K562 (cell line): Measurements from ENCODE around the gene TREM1. TPM values are rescaled to one million over a fixed set of nuclear protein-coding genes. Genes with fewer than 3 reads are reported as not detected.

Source experiments
- ATAC-seq: fragments of 200-7000 bp; cut with Tn5 transposase; 3 replicates; pipeline ENCODE4 v1.9.1; 2020; ENCODE audit warnings: moderate library complexity
- BruUV-seq: library from RNA; stranded (reverse); fragments of 400-500 nt; replicated peaks from 2 replicates; lab custom pipeline; 2021; lab: Mats Ljungman, UMichigan
- CTCF ChIA-PET: fragments of 300-600 bp; formaldehyde crosslinking; extraction: SDS; loops from one replicate; lab custom pipeline; 2021; ENCODE audit warnings: low intra/inter-chr PET ratio; lab: Yijun Ruan, JAX
- POLR2A ChIA-PET: fragments of 300-600, 350-650 bp; sonication (Branson Sonifier 250); formaldehyde crosslinking; extraction: SDS; loops from one replicate; lab custom pipeline; 2021; ENCODE audit warnings: antibody characterized with exemption, inconsistent platforms; lab: Yijun Ruan, JAX
- DNase-seq, 4 experiments: peaks; one replicate each; pipeline versions ENCODE4 v3.0.0 to v3.0.0-alpha.2; 2011 to 2018; ENCODE audit warnings: low spot score in 3 of 4, mixed read lengths in 3 of 4; ENCODE audit errors: extremely low read depth in 1 of 4
- FAIRE-seq: peaks from 2 replicates; lab custom pipeline; 2011; peaks lifted over from hg19 to GRCh38; lab: Jason Lieb, UNC
- H2AFZ ChIP-seq: 2 replicates; pipeline ENCODE4 v1.6.0; 2011; ENCODE audit warnings: low read depth, low read length, control low read depth, inconsistent platforms
- H3K27ac ChIP-seq: fragments of 200-600 bp; 3 replicates; pipeline ENCODE4 v1.8.0; 2011; ENCODE audit warnings: low read depth, mild to moderate bottlenecking, control low read depth, inconsistent platforms, low read length, moderate library complexity, mixed read lengths; ENCODE audit errors: extremely low read depth
- H3K27me3 ChIP-seq, 2 experiments: fragments of 300-600 bp in 1 of 2; 2 replicates in 1 of 2; 3 replicates in 1 of 2; pipeline versions ENCODE4 v1.6.0 to v1.8.0; 2011; ENCODE audit warnings: inconsistent platforms in 2 of 2, low read length in 2 of 2, mild to moderate bottlenecking in 1 of 2, mixed read lengths in 1 of 2, moderate library complexity in 1 of 2; ENCODE audit not compliant: control insufficient read depth in 2 of 2, insufficient read depth in 2 of 2
- H3K36me3 ChIP-seq: fragments of 300-600 bp; 3 replicates; pipeline ENCODE4 v1.8.0; 2011; ENCODE audit warnings: mild to moderate bottlenecking, low read length, inconsistent platforms; ENCODE audit not compliant: control insufficient read depth, insufficient read depth
- H3K4me1 ChIP-seq, 2 experiments: fragments of 200-600 bp in 1 of 2; replicated peaks in 1 of 2; 2 replicates in 1 of 2; 3 replicates in 1 of 2; pipeline versions ENCODE4 v1.5.1 to v1.8.0; 2011; ENCODE audit warnings: inconsistent platforms in 2 of 2, low read length in 2 of 2, mild to moderate bottlenecking in 1 of 2, mixed read lengths in 1 of 2, moderate library complexity in 1 of 2; ENCODE audit not compliant: control insufficient read depth in 2 of 2, insufficient read depth in 2 of 2
- H3K4me2 ChIP-seq: 2 replicates; pipeline ENCODE4 v1.6.1; 2011; ENCODE audit warnings: low read length, control low read depth, inconsistent platforms, mixed read lengths; ENCODE audit not compliant: insufficient read depth
- H3K4me3 ChIP-seq: fragments of 200-600 bp; sonication (generic), shearing (Covaris generic); 2 replicates; pipeline ENCODE4 v1.5.1; 2016; ENCODE audit warnings: control low read depth, inconsistent platforms
- H3K79me2 ChIP-seq: fragments of 200-600 bp; 3 replicates; pipeline ENCODE4 v1.8.0; 2011; ENCODE audit warnings: low read length, inconsistent platforms; ENCODE audit not compliant: control insufficient read depth, insufficient read depth
- H3K9ac ChIP-seq, 2 experiments: 2 replicates each; pipeline versions ENCODE4 v1.6.0 to v1.6.1; 2011; ENCODE audit warnings: low read depth in 2 of 2, low read length in 2 of 2, control low read depth in 1 of 2, inconsistent platforms in 1 of 2, mild to moderate bottlenecking in 1 of 2, mixed read lengths in 1 of 2; ENCODE audit not compliant: insufficient read depth in 1 of 2
- H3K9me1 ChIP-seq: one replicate; pipeline ENCODE4 v1.6.0; 2011; ENCODE audit warnings: inconsistent platforms, mild to moderate bottlenecking, low read length, moderate library complexity; ENCODE audit not compliant: control insufficient read depth, insufficient read depth
- H3K9me3 ChIP-seq: replicated peaks from 2 replicates; pipeline ENCODE4 v1.5.1; 2011; ENCODE audit warnings: low read depth, low read length, inconsistent platforms; ENCODE audit not compliant: control insufficient read depth, insufficient read depth
- H4K20me1 ChIP-seq: replicated peaks from 2 replicates; pipeline ENCODE4 v1.6.1; 2011; ENCODE audit warnings: low read length, inconsistent platforms, mixed read lengths; ENCODE audit not compliant: control insufficient read depth, insufficient read depth
- CREB1 ChIP-seq, 2 experiments: sonication (generic) in 1 of 2; formaldehyde crosslinking in 1 of 2; IDR thresholded peaks; 2 replicates each; pipeline versions ENCODE4 v1.6.1 to v1.8.0; 2012 to 2022; ENCODE audit warnings: inconsistent platforms in 1 of 2, mild to moderate bottlenecking in 1 of 2, missing genetic modification reagents in 1 of 2, moderate library complexity in 1 of 2
- HNRNPH1 ChIP-seq: fragments of 200-400 bp; formaldehyde crosslinking; optimal IDR thresholded peaks from 2 replicates; pipeline ENCODE3; 2017; ENCODE audit warnings: low read depth, mild to moderate bottlenecking, low read length, moderate library complexity
- HNRNPL ChIP-seq: fragments of 200-400 bp; formaldehyde crosslinking; IDR thresholded peaks from 2 replicates; pipeline ENCODE4 v1.6.1; 2017; ENCODE audit warnings: low read depth, mild to moderate bottlenecking, low read length
- MCM5 ChIP-seq: fragments of 450-650 bp; IDR thresholded peaks from 2 replicates; pipeline ENCODE4 v1.6.1; 2016; ENCODE audit warnings: low read depth
- MIER1 ChIP-seq: fragments of 450-650 bp; IDR thresholded peaks from 2 replicates; pipeline ENCODE4 v1.6.1; 2016; ENCODE audit warnings: antibody characterized with exemption, mild to moderate bottlenecking, low read depth
- NFATC3 ChIP-seq: fragments of 450-650 bp; IDR thresholded peaks from 2 replicates; pipeline ENCODE4 v1.6.1; 2017; ENCODE audit warnings: mild to moderate bottlenecking
- PTTG1 ChIP-seq: fragments of 450-650 bp; IDR thresholded peaks from 2 replicates; pipeline ENCODE4 v1.6.1; 2016; ENCODE audit warnings: low read depth, mild to moderate bottlenecking, missing genetic modification characterization, missing compliant biosample characterization
- ZBED1 ChIP-seq: IDR thresholded peaks from 2 replicates; pipeline ENCODE4 v1.6.1; 2014
- ZNF134 ChIP-seq: fragments of 250-450 bp; sonication (Bioruptor Pico); conservative IDR thresholded peaks from 2 replicates; pipeline ENCODE4 v1.4.0; 2020
- WGBS: fragments of 100-300 bp; shearing (Covaris generic); methylation state at CpG from one replicate; pipeline ENCODE4 v1.1.6; 2016; ENCODE audit warnings: low coverage, mixed read lengths; ENCODE audit not compliant: insufficient coverage; ENCODE audit errors: missing lambda C conversion rate; 5-methylcytosine and 5-hydroxymethylcytosine counted together
- in situ Hi-C: fragments of 300-500 bp; cut with MboI; formaldehyde crosslinking; loops from 4 replicates; pipeline ENCODE4 v1.15.0; 2018; ENCODE audit warnings: inconsistent platforms, mixed read lengths
- intact Hi-C: fragments of 100-400 bp; cut with micrococcal nuclease; formaldehyde crosslinking; loops from 2 replicates; pipeline ENCODE4 v1.14.2; 2022
- polyA plus RNA-seq, 8 experiments: library from polyadenylated mRNA; depleted of rRNA in 4 of 8; stranded (reverse) in 5 of 8; unstranded in 3 of 8; fragments of >200 nt; fragmentation: Nextera tagmentation in 2 of 8; fragmentation: Illumina TruSeq in 1 of 8; extraction: Ambion mirVana in 2 of 8; extraction: Trizol in 1 of 8; gene quantifications; 2 replicates each; pipeline versions ENCODE4 v1.2.1 to v1.2.3, GENCODE V29; 2011 to 2014; ENCODE audit warnings: inconsistent platforms in 1 of 8, missing spikeins in 1 of 8
- total RNA-seq, 7 experiments: library from RNA; depleted of rRNA in 6 of 7; stranded (reverse); fragments of >200 nt in 6 of 7; fragmentation: Illumina TruSeq in 2 of 7; extraction: Trizol in 2 of 7; gene quantifications; 2 replicates each; pipeline versions ENCODE4 v1.2.1 to v1.2.3, GENCODE V29; 2011 to 2021; ENCODE audit warnings: low replicate concordance in 1 of 7
- TF ChIP-seq, protein P1 (sequence below), 3 experiments: fragments of 200-800 bp in 1 of 3; sonication (Bioruptor generic) in 1 of 3; sonication (generic) in 1 of 3; formaldehyde crosslinking in 1 of 3; IDR thresholded peaks; 2 replicates each; pipeline versions ENCODE4 v1.6.1 to v1.8.0; 2016 to 2022; ENCODE audit warnings: mild to moderate bottlenecking in 2 of 3, missing compliant biosample characterization in 2 of 3, missing genetic modification characterization in 2 of 3, missing genetic modification reagents in 1 of 3
- TF ChIP-seq, protein P2 (sequence below), 3 experiments: fragments of 200-800 bp in 1 of 3; fragments of 250-450 bp in 1 of 3; fragments of 450-650 bp in 1 of 3; sonication (Bioruptor Pico) in 1 of 3; sonication (Bioruptor generic) in 1 of 3; formaldehyde crosslinking in 1 of 3; IDR thresholded peaks; 2 replicates each; pipeline versions ENCODE4 v1.6.1 to v1.8.0; 2016 to 2022; ENCODE audit warnings: mild to moderate bottlenecking in 2 of 3, missing genetic modification characterization in 2 of 3, missing compliant biosample characterization in 1 of 3, moderate library complexity in 1 of 3
- TF ChIP-seq, protein P3 (sequence below): sonication (generic); formaldehyde crosslinking; IDR thresholded peaks from 2 replicates; pipeline ENCODE4 v1.4.0; 2020; ENCODE audit warnings: mild to moderate bottlenecking, missing genetic modification reagents
- TF ChIP-seq, protein P4 (sequence below): fragments of 250-450 bp; sonication (Bioruptor Pico); IDR thresholded peaks from 2 replicates; pipeline ENCODE4 v1.5.1; 2021; ENCODE audit warnings: mild to moderate bottlenecking

Gene TREM1
- total and polyA plus RNA-seq, 9 of the 15 experiments (the other 6 are each of a cell fraction or from before 2014, with no cell fraction given) = not detected

DNA sequence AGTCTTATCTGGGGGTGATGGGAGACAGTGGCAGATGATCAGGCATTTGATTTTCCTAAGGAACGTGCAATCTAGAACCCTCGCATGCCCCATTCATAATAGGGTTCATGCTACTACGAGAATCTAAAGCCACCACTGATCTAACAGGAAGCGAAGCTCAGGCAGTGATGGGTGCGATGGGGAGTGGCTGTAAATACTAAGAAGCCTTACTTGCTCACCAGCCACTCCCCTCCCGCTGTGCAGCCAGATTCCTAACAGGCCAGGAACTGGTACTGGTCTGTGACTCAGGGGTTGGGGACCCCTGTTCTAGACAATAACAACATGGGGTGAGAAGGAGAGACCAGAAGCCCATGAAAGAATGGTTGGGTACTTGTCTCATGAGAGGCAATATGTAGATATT lies 53.8 kb downstream of the TREM1 start (continued):
- TF ChIP-seq, protein P1, sequence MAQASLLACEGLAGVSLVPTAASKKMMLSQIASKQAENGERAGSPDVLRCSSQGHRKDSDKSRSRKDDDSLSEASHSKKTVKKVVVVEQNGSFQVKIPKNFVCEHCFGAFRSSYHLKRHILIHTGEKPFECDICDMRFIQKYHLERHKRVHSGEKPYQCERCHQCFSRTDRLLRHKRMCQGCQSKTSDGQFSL (CRISPR knock-in tag; IDR thresholded peaks at IDR 0.05) = no peak
- TF ChIP-seq, protein P1 (tag; IDR thresholded peaks at IDR 0.05) = no peak
- no peak for TF ChIP-seq PTTG1 (tag)
- TF ChIP-seq, protein P2, sequence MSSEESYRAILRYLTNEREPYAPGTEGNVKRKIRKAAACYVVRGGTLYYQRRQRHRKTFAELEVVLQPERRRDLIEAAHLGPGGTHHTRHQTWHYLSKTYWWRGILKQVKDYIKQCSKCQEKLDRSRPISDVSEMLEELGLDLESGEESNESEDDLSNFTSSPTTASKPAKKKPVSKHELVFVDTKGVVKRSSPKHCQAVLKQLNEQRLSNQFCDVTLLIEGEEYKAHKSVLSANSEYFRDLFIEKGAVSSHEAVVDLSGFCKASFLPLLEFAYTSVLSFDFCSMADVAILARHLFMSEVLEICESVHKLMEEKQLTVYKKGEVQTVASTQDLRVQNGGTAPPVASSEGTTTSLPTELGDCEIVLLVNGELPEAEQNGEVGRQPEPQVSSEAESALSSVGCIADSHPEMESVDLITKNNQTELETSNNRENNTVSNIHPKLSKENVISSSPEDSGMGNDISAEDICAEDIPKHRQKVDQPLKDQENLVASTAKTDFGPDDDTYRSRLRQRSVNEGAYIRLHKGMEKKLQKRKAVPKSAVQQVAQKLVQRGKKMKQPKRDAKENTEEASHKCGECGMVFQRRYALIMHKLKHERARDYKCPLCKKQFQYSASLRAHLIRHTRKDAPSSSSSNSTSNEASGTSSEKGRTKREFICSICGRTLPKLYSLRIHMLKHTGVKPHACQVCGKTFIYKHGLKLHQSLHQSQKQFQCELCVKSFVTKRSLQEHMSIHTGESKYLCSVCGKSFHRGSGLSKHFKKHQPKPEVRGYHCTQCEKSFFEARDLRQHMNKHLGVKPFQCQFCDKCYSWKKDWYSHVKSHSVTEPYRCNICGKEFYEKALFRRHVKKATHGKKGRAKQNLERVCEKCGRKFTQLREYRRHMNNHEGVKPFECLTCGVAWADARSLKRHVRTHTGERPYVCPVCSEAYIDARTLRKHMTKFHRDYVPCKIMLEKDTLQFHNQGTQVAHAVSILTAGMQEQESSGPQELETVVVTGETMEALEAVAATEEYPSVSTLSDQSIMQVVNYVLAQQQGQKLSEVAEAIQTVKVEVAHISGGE (CRISPR knock-in tag; IDR thresholded peaks at IDR 0.05) = no peak

DNA sequence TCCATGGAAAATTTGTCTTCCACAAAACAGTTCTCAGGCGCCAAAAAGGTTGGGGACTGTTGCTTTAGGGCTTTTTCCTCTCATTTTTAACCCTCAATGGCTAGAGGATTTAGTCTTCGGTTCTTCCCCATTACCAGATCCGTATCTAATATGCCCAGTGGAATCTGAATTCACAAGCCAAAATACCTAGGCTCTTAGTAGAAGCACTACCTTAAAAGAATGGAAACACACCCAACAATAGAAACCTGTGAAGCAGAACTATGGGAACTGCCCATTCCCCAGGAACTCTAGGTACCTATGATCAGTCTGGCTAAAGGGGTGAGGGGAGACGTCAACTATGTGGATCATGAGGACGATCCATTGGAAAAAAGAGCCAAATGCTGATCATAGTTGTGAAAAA lies 55.2 kb downstream of the TREM1 start:
- in situ Hi-C loops = no loop called here
- Histone ChIP-seq H3K4me1 (no peaks in the 10 kb centered on the region; a peak in 2 of 5 replicates), H3K27ac (no peak overlapping the region), H3K36me3 (no peaks in the 10 kb centered on the region), H3K79me2 (no peaks in the 10 kb centered on the region), H4K20me1 (no peaks in the 10 kb centered on the region), H3K9me3 (no peaks in the 10 kb centered on the region), H3K9me1 (no peaks in the 10 kb centered on the region), H3K9ac (no peak overlapping the region), H3K4me3 (no peak overlapping the region), H3K27me3 (peaks cover 6 to 47% of the 10 kb centered on the region in 2 experiments), H3K4me2 (no peak overlapping the region), H2AFZ (no peak overlapping the region)
- ChIA-PET CTCF (no interaction called here), POLR2A (no interaction called here)
- no TSS peak for BruUV-seq
- WGBS = 0% methylated on average over 5 of the region's 5 CpGs
- intact Hi-C loops = no loop called here
- DNase-seq (no peak), ATAC-seq (no peak), FAIRE-seq (no peak)
- TF ChIP-seq, protein P3, sequence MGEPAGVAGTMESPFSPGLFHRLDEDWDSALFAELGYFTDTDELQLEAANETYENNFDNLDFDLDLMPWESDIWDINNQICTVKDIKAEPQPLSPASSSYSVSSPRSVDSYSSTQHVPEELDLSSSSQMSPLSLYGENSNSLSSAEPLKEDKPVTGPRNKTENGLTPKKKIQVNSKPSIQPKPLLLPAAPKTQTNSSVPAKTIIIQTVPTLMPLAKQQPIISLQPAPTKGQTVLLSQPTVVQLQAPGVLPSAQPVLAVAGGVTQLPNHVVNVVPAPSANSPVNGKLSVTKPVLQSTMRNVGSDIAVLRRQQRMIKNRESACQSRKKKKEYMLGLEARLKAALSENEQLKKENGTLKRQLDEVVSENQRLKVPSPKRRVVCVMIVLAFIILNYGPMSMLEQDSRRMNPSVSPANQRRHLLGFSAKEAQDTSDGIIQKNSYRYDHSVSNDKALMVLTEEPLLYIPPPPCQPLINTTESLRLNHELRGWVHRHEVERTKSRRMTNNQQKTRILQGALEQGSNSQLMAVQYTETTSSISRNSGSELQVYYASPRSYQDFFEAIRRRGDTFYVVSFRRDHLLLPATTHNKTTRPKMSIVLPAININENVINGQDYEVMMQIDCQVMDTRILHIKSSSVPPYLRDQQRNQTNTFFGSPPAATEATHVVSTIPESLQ (CRISPR knock-in tag) = no peak
- TF ChIP-seq ZBED1 = no peak
- TF ChIP-seq, protein P4, sequence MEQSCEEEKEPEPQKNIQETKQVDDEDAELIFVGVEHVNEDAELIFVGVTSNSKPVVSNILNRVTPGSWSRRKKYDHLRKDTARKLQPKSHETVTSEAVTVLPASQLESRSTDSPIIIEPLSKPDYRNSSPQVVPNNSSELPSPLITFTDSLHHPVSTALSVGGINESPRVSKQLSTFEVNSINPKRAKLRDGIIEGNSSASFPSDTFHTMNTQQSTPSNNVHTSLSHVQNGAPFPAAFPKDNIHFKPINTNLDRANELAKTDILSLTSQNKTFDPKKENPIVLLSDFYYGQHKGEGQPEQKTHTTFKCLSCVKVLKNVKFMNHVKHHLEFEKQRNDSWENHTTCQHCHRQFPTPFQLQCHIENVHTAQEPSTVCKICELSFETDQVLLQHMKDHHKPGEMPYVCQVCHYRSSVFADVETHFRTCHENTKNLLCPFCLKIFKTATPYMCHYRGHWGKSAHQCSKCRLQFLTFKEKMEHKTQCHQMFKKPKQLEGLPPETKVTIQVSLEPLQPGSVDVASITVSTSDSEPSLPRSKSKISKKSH = no peak
- TF ChIP-seq MIER1 = no peak
- TF ChIP-seq CREB1 (IDR thresholded peaks at IDR 0.05) = no peak
- no peak for TF ChIP-seq CREB1 (CRISPR knock-in tag; IDR thresholded peaks at IDR 0.05)
- TF ChIP-seq NFATC3 = no peak
- no peak for TF ChIP-seq MCM5
- TF ChIP-seq HNRNPH1 = no peak
- no peak for TF ChIP-seq HNRNPL
- no peak for TF ChIP-seq ZNF134 (CRISPR knock-in tag)
